Bronchial epithelial cell (primary cell): ENCODE results near the gene GGCT. TPM values are rescaled to one million over a fixed set of nuclear protein-coding genes. Genes with fewer than 3 reads are reported as not detected.

Source experiments
- DNase-seq: peaks from one replicate; pipeline ENCODE4 v3.0.0-alpha.2; 2010; ENCODE audit warnings: low read depth
- FAIRE-seq: peaks from 2 replicates; lab custom pipeline; 2011; peaks lifted over from hg19 to GRCh38; lab: Jason Lieb, UNC
- H3K27me3 ChIP-seq: 2 replicates; pipeline ENCODE4 v1.5.1; 2011; ENCODE audit warnings: low read length; ENCODE audit not compliant: control insufficient read depth, insufficient read depth
- H3K36me3 ChIP-seq: 2 replicates; pipeline ENCODE4 v1.5.1; 2011; ENCODE audit warnings: low read length; ENCODE audit not compliant: control insufficient read depth, insufficient read depth
- H3K4me3 ChIP-seq: 2 replicates; pipeline ENCODE4 v1.5.1; 2011; ENCODE audit warnings: mild to moderate bottlenecking, low read depth, low read length, control low read depth
- total RNA-seq: library from RNA; depleted of rRNA; stranded (reverse); fragments of >200 nt; gene quantifications from 2 replicates; pipeline ENCODE4 v1.2.1, GENCODE V29; 2014
- TF ChIP-seq, protein P1 (sequence below): IDR thresholded peaks from 2 replicates; pipeline ENCODE4 v1.5.1; 2011; ENCODE audit warnings: mild to moderate bottlenecking, moderate library complexity, low read length, control low read depth, inconsistent platforms; ENCODE audit not compliant: insufficient read depth, severe bottlenecking

Gene GGCT
- total RNA-seq, 1 donor from 2014 or later = 57.9 TPM

DNA sequence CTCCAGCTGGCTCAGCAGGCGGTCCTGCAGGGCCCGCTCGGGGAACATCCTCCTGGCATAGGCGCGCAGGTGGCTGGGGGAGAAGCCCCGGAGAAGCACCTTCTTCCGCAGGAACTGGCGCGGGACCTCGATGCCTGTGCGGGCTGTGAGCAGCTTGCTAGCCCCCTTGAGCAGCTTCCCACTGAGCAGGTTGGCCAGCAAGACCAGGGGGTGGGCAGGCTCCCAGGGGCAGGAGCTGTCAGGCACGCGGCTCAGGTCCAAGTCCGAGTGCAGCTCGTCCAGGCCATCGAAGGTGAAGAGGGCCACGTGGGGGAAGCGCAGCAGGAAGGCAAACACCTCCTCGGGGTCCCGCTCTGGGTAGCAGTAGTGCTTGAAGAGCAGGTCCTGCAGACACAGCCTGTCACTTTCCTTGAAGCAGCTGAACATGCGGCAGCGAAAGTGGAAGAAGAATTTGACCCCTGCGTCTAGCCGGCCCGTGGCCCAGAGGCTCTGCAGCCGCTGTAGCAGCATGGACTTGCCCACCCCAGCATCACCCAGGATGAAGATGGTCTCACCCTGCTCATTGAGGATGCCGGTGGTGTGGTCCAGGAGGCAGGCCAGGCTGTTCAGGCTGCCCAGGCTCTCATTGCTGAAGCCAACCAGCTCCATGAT lies 52.2 kb downstream of the GGCT start:
- no peak for DNase-seq
- no peaks in the 10 kb centered on the region for H3K27me3 ChIP-seq
- no peak overlapping the region for H3K4me3 ChIP-seq
- FAIRE-seq = no peak
- TF ChIP-seq, protein P1, sequence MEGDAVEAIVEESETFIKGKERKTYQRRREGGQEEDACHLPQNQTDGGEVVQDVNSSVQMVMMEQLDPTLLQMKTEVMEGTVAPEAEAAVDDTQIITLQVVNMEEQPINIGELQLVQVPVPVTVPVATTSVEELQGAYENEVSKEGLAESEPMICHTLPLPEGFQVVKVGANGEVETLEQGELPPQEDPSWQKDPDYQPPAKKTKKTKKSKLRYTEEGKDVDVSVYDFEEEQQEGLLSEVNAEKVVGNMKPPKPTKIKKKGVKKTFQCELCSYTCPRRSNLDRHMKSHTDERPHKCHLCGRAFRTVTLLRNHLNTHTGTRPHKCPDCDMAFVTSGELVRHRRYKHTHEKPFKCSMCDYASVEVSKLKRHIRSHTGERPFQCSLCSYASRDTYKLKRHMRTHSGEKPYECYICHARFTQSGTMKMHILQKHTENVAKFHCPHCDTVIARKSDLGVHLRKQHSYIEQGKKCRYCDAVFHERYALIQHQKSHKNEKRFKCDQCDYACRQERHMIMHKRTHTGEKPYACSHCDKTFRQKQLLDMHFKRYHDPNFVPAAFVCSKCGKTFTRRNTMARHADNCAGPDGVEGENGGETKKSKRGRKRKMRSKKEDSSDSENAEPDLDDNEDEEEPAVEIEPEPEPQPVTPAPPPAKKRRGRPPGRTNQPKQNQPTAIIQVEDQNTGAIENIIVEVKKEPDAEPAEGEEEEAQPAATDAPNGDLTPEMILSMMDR = no peak
- peaks cover 20% of the 10 kb centered on the region for H3K36me3 ChIP-seq

DNA sequence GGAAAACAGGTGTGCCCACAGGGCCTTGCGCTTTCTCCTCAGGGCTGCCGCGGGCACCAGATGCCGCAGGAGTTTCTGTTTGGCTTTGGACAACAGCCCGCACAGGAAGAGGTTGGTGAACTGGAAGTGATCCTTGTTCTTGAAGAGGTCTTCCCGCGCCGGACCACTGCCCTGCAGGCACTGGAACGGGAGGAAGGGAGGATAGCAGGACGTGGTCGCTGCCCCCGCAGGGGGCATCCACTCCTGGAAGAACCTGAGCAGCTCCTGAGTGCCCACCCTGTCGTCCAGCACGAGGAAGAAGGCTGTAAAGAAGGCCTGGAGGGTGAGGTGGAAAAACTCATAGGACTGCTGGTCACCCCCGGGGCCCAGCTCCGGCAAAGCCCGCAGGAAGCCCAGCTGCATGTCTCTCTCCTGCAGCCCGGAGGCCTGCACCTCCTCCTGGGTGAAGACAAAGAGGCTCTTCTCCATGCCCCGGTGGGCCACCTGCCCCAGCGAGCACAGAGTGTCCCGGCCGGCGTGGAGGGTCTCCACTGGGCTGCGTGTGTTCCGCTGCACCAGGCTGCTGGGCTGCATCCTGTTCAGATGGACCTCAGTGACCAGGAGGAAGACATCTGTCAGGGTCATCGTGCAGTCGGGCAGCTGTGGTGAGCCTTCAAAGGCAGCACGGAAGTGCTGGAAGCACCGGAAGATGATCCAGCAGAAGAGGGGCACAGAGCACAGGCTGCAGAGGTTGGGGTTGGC lies 52.9 kb downstream of the GGCT start:
- no peaks in the 10 kb centered on the region for H3K27me3 ChIP-seq
- FAIRE-seq = no peak
- DNase-seq = no peak
- H3K4me3 ChIP-seq = no peak overlapping the region
- TF ChIP-seq, protein P1 = no peak
- H3K36me3 ChIP-seq = peaks cover 20% of the 10 kb centered on the region

DNA sequence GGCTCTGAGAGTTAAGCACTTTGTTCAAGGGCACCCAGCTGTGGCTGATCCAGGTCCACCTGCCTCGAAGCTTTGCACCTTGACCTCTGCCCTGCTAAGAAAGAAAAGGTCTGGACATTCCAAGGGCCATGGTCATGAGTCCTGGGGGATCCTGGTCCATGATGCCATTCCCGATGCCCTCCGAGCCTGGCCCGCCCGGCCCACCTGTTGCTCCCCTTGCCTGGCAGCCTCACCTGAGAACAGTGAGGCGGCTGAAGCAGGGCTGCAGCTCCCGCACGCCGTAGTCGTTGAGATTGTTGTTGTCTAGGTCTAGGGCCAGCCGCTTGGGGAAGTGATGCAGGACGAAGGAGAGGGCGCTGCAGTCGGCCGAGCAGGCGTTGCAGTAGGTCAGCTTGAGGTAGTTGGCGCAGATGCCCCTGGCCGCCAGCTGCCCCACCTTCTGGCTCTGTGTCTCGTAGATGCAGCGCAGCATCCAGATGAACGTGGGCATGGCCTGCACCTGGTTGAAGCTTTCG lies 53.6 kb downstream of the GGCT start:
- no peak overlapping the region for H3K4me3 ChIP-seq
- H3K27me3 ChIP-seq = no peaks in the 10 kb centered on the region
- peaks cover 20% of the 10 kb centered on the region for H3K36me3 ChIP-seq
- no peak for DNase-seq
- FAIRE-seq = no peak
- TF ChIP-seq, protein P1 = no peak

DNA sequence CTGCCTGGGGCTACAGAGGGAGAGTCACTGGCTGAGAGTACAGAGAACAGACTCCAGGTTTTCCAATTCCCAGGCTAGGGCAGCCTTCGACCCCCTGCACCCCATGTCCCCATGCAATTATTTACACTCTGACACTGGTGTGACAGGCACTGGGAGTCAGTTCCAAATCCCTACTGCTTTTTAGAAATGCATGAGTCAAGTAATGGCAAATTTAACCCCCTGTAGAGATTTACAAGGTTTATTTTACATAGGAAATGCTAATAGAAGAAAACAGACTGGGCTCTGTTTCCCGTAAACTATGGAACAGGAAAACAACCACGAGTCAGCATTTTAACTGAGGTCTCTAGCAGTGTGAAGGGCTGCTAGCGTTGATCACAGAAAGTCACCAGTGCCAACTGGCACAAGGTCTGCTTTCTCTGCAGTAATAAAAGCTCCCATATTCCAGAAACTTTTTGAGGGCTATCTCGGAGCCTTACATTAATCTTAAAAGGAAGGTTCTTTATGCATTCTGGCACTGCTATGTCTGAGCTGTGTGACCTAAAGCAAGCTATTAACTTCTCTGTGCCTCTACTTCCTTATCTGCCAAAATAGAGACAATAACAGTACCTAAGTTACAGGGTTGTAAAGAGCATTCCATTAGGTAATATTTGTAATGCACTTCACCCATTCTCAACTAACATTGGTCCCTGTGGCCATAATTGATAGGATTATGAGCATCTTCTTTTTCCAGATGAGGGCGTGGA lies 54.2 kb downstream of the GGCT start:
- FAIRE-seq (no peak), DNase-seq (no peak)
- Histone ChIP-seq H3K36me3 (peaks cover 20% of the 10 kb centered on the region), H3K27me3 (no peaks in the 10 kb centered on the region), H3K4me3 (no peak overlapping the region)
- TF ChIP-seq, protein P1 = no peak

DNA sequence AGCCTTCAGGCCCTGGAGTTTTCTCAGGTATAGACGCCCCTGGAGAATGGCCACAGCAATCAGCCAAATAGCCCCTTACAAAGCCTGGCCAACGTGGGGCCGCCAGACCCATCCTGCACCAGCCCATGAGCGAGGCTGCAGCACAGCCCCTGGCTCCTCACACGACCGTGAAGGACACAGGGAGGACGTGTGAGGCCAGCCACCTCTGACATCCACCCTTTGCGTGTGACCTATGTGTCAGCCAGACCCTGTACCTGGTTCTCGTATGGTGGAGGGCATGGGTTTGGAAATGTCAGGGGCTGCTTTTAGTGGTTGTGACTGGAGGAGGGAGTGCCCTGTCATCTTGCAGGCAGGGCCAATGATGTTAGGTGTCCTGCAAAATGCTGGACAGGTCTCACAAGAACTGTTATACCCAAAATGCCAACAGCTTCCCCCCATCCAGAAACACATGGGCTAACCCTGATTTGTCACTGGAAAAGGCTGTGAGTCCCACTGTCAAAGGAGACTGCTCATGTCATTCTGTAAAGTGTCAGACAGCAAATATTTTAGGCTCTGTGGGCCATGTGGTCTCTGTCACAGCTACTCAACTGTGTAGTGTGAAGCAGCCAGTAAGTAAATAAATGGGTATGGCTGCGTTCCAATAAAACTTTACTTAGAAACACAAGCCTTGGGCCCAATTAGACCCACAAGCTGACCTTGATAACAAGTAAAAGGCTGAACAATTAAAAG lies 56.0 kb downstream of the GGCT start:
- no peaks in the 10 kb centered on the region for H3K27me3 ChIP-seq
- TF ChIP-seq, protein P1 = no peak
- no peak for FAIRE-seq
- H3K36me3 ChIP-seq = peaks cover 13% of the 10 kb centered on the region
- no peak overlapping the region for H3K4me3 ChIP-seq
- DNase-seq = no peak
